Natural killer cell treated with Interleukin-12 subunit alpha and Interleukin-12 subunit beta and Interleukin-15 and Interleukin-18, amount 100 ng/mL, for 72 hours (primary cell): ENCODE results near the gene PLD4. TPM values are rescaled to one million over a fixed set of nuclear protein-coding genes. Genes with fewer than 3 reads are reported as not detected.

Experiments
- ATAC-seq, 2 donors: fragments of 150-1000 bp; cut with Tn5 transposase in 1 of 2; sonication (Bioruptor Pico), chemical (Tn5 transposase) in 1 of 2; 2 replicates each; pipeline ENCODE4 v1.10.0; 2021
- DNase-seq: peaks from one replicate; pipeline ENCODE4 v3.0.0; 2022; ENCODE audit warnings: low spot score
- H3K27ac Mint-ChIP-seq, 2 donors: 1 replicate in 1 of 2; 2 replicates in 1 of 2; pipeline ENCODE4 v1.8.0; 2022; ENCODE audit warnings: mixed read lengths in 2 of 2, mild to moderate bottlenecking in 1 of 2, moderate library complexity in 1 of 2
- H3K27me3 Mint-ChIP-seq, 2 donors: 1 replicate in 1 of 2; 2 replicates in 1 of 2; pipeline ENCODE4 v1.8.0; 2022; ENCODE audit warnings: mixed read lengths in 2 of 2
- H3K36me3 Mint-ChIP-seq: one replicate; pipeline ENCODE4 v1.8.0; 2022; ENCODE audit warnings: mixed read lengths
- H3K4me1 Mint-ChIP-seq, 2 donors: 1 replicate in 1 of 2; 2 replicates in 1 of 2; pipeline ENCODE4 v1.8.0; 2022; ENCODE audit warnings: low read depth in 2 of 2, mixed read lengths in 2 of 2, mild to moderate bottlenecking in 1 of 2
- H3K4me3 Mint-ChIP-seq: one replicate; pipeline ENCODE4 v1.8.0; 2022; ENCODE audit warnings: mixed read lengths
- H3K9me3 Mint-ChIP-seq: 2 replicates; pipeline ENCODE4 v1.8.0; 2022; ENCODE audit warnings: mixed read lengths
- total RNA-seq, 2 donors: library from RNA; stranded (reverse); gene quantifications; one replicate each; pipeline ENCODE4 v1.2.3, GENCODE V29; 2022

Gene PLD4
- total RNA-seq, 2 donors from 2014 or later, result not detected

DNA sequence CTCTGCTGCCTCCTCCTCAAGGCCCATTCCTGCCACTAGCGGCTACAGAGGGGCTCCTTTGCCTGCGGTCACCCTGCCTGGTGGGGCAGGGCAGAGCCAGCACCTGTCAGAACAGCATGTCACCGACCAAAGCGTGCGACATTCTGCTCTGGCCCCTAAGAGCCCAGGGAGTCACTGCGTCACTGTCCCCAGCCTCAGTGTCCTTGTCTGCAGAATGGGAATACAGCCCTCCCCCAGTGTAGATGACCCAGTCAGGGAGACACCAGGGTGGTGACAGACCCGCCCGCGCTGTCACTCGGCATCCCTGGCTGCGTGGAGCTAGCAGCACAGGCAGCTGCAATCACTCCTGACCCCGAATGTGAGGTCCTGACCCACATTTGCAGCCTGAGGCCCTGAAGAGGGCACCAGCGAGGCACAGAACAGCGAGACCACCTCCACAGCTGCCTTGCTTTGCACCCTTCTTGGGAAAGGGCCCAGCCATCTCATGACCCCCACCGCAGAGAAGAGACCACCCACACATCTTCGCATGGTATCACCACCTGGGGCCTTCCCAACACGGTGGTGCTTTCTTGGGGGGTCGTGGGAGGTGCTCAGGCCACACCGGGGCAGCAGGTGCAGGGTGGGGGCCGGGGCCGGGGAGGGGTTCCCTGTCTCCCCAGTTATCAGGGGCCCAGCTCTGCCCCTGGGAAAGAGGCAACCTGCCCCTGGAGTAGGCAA is 51.0 kb downstream of the PLD4 start:
- peak overlapping the region; percentile 54 for H3K4me3 Mint-ChIP-seq

DNA sequence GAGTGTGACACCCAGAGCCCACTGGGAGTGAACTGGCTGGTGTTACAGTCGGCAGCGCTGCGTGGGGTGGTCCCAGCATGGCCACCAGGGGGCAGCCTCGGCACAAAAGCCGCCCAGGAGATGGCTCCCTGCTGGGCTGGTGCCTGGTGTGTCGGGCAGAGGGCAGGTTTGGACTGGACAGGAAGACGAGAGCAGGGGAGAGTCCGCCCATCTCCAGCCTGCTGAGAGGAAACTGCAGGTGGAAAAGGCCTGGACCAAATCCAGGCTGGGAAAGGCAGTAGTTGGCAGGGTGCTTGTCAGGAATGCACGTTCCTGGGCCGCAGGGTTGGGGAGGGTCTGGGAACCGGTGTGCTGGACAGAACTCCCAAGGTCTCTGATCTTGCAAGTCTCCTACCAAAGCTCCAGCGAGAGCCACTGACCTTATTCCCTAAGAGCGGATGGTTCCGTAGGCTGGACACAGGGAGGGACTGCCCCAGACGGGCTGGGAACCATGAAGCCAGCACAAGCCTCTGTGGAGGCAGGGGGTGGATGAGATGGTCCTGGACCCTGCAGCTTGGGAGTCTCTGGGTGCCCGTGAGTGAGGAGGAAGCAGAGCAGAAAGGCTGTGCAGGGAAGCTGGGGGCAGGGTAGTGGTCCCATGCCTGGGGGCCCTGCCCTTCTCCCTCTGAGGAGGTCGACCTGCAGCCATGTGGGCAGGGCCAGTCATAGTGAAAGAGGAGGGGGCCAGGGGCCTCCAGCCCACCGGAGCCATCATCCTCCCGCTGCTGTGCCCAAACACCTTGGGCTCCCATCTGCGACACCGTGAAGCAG is 51.7 kb downstream of the PLD4 start:
- Mint-ChIP-seq H3K4me1 (peaks cover 9 to 11% of the 10 kb centered on the region in 2 donors), H3K4me3 (peak overlapping the region; percentile 54), H3K36me3 (no peaks in the 10 kb centered on the region), H3K9me3 (no peaks in the 10 kb centered on the region), H3K27ac (peak overlapping the region in 1 of 2 donors; percentile 51), H3K27me3 (peaks cover 10 to 17% of the 10 kb centered on the region in 2 donors)
- DNase-seq (peak; percentile 88), ATAC-seq (peak; percentile 78)

More for the DNA sequence above, 51.0 kb downstream of the PLD4 start:
- Mint-ChIP-seq H3K9me3 (no peaks in the 10 kb centered on the region), H3K4me1 (peaks cover 9 to 11% of the 10 kb centered on the region in 2 donors), H3K27ac (peak overlapping the region in 1 of 2 donors; percentile 51), H3K27me3 (peaks cover 10 to 17% of the 10 kb centered on the region in 2 donors), H3K36me3 (no peaks in the 10 kb centered on the region)
- peak in 1 of 2 donors; percentile 1 for ATAC-seq
- DNase-seq, result peak; percentile 61

DNA sequence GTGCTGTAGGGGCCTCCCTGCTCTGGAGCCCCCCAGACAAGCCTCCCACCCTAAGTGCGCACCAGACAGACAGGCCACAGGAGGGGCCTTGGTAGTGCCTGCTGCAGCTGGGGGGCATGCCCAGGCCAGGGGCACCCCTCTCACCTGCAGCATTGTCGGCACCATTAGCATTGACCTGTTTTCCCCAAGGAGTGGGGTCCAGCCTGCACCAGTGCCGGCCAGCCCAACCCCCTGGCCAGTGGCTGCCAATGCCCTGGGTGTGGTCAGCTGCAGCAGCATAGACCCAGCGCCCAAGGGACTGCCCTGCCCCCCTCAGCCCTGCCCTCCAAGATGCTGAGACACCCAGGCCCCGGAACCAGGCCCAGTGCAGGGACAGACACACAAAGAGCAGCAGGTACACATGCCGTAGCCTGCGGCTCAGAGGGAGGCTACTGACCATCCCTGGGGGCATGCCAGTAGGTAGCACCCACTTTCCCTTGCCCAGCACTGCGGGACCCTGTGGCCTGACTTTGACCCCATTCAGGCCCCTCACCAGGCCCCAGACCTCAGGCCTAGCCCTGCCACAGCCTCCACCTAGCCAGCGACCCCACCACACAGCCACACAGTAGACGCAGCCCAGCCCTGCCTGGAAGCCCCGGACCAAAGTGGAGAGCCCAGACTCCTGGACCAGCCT is 52.5 kb downstream of the PLD4 start:
- no peak overlapping the region for H3K27ac Mint-ChIP-seq
- peak; percentile 59 for DNase-seq
- peaks cover 9 to 11% of the 10 kb centered on the region in 2 donors for H3K4me1 Mint-ChIP-seq
- no peaks in the 10 kb centered on the region for H3K9me3 Mint-ChIP-seq
- H3K4me3 Mint-ChIP-seq, result peak overlapping the region; percentile 79
- H3K27me3 Mint-ChIP-seq, result peaks cover 10 to 17% of the 10 kb centered on the region in 2 donors
- no peaks in the 10 kb centered on the region for H3K36me3 Mint-ChIP-seq
- ATAC-seq, result no peak

DNA sequence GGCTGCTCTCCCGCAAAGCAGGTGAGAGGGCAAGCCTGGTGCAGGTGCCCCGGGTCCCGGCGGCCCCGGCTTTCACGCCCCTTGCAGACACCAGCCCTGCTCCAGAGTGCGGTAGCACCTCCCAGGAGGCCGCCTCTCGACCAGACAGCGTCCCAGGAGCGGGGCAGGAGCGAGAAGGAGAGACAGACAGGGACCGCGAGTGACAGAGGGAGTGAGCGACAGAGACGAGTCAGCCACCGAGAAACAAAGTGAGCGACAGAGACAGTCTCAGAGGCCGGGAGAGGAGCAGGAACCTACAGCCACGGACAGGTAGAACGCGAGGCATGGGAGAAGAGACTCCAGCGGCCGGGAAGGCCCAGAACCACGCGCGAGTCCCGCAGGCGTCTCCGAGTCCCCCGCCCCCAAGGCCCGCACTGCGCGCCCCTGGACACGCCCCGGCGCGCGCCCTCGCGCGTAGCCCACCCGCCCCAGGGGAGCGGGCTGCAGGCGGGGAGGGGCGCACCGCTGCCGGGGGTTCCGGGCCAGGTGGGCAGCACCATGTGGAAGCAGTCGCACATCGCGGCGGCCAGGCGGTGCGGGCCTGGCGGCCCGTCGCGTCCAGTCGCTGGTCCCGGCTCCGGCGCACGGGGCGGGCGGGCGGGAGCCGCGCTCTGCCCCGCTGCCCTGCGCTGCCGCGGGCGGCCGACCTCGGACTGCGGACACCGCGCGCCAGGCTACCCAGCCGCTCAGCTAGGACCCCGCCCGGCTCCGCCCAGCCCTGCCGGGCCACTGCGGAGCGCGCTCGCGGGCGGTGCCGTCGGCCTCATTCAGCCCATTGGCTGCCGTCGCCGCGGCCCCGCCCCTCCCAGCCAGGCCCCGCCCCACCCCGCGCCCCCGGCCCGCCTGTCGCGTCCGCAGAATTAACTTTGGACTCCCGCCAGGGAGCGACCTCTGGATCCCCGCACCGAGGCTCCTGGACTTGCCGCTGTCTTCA is 53.3 kb downstream of the PLD4 start, which contains the start of gene AHNAK2:
Gene AHNAK2, minus strand, starts transcription at position 694 of the 973 bp plus-strand sequence. Its CDS starts 137 bp downstream, at position 557.
- DNase-seq (peak; percentile 61), ATAC-seq (peak; percentile 74 to 87)
- no peaks in the 10 kb centered on the region for H3K9me3 Mint-ChIP-seq
- peak within 1 kb of the TSS; percentile 79 for H3K4me3 Mint-ChIP-seq
- peaks cover 9 to 11% of the 10 kb centered on the region in 2 donors for H3K4me1 Mint-ChIP-seq
- peaks cover 10 to 17% of the 10 kb centered on the region in 2 donors for H3K27me3 Mint-ChIP-seq
- no peaks in the 10 kb centered on the region for H3K36me3 Mint-ChIP-seq
- H3K27ac Mint-ChIP-seq, result no peak within 1 kb of the TSS

DNA sequence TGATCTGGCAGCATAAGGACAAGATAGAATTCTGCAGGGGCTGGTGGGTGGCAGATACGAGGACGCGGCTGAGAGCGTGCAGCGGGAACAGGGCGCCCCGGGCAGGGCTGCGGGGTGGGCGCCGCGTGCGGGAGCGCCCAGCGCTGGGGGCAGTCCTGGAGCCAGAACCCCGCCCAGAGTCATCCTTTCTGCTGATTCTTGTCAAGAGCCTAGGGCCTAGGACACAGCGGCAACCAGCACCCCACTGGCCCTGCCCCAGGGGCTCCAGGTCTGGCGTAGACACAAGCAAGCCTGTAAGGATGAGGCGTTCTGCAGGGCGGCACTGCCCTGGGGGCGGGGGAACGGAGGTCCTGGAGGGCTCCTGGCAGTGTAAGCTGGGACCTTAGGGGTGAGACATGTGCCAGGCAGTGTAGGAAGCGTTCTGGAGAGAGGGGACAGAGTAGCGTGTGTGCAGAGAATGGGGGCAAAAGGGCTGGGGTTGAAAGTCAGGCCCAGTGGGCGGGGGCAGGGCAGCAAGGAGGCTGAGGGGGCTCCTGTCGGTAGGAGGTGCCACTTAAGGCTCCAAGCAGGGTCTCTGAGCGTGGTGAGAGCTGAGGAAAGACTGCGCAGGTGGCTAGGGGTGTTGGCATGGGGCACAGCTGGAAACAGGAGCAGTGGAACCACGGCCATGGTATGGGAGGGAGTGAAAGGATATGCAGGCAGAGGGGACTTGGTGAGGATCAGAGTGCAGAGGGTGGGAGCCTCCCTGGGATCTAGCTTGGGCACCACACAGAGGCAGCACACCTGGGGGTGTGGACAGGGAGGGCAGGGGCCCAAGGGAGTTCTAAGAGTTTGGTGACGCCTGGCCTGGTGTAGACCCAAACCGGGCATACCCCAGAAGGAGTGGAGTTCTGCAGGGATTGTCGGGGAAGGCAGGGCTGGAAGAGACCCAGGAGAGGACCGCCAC is 54.3 kb downstream of the PLD4 start:
- no peak for DNase-seq
- H3K27me3 Mint-ChIP-seq, result peaks cover 10 to 17% of the 10 kb centered on the region in 2 donors
- no peak for ATAC-seq
- no peaks in the 10 kb centered on the region for H3K9me3 Mint-ChIP-seq
- no peaks in the 10 kb centered on the region for H3K36me3 Mint-ChIP-seq
- peaks cover 9 to 11% of the 10 kb centered on the region in 2 donors for H3K4me1 Mint-ChIP-seq
- H3K27ac Mint-ChIP-seq, result no peak overlapping the region
- no peak overlapping the region for H3K4me3 Mint-ChIP-seq

DNA sequence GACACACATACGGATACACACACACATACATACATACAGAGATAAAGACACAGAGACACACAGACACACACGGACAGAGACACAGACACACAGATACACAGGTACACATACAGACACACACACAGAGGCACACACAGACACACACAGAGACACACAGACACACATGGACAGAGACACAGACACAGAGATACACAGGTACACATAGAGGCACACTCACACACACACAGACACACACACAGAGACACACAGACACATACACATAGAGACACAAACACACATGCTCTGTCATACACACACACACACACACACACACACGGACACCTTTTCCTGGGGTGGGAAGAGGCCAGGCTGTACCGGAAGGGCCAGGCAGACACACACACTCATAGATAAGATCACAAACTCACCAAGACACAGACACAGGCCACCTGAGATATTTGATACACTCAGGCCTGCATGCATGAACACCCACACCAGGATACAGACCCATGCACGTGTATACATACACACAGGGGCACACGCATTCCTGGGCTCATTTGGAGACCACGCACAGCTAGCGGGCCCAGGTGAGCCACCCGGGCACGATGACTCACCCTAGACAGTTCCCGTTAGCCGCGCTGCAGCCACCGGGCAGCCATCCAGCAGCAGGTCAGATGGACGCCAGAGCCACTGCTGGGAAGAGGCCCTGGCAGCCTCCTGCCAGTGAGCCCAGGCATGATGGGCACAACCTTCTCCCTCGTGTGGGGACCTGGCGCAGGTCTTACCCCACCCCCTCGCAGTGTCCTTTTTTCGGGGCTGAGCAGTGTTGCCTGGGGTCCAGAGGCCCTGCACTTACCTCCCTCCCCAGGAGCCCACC is 55.3 kb downstream of the PLD4 start:
- Mint-ChIP-seq H3K9me3 (no peaks in the 10 kb centered on the region), H3K4me1 (peaks cover 11 to 16% of the 10 kb centered on the region in 2 donors), H3K27ac (no peak overlapping the region), H3K4me3 (peak overlapping the region; percentile 22), H3K36me3 (no peaks in the 10 kb centered on the region), H3K27me3 (peaks cover 10 to 17% of the 10 kb centered on the region in 2 donors)
- DNase-seq (peak; percentile 52), ATAC-seq (no peak)

DNA sequence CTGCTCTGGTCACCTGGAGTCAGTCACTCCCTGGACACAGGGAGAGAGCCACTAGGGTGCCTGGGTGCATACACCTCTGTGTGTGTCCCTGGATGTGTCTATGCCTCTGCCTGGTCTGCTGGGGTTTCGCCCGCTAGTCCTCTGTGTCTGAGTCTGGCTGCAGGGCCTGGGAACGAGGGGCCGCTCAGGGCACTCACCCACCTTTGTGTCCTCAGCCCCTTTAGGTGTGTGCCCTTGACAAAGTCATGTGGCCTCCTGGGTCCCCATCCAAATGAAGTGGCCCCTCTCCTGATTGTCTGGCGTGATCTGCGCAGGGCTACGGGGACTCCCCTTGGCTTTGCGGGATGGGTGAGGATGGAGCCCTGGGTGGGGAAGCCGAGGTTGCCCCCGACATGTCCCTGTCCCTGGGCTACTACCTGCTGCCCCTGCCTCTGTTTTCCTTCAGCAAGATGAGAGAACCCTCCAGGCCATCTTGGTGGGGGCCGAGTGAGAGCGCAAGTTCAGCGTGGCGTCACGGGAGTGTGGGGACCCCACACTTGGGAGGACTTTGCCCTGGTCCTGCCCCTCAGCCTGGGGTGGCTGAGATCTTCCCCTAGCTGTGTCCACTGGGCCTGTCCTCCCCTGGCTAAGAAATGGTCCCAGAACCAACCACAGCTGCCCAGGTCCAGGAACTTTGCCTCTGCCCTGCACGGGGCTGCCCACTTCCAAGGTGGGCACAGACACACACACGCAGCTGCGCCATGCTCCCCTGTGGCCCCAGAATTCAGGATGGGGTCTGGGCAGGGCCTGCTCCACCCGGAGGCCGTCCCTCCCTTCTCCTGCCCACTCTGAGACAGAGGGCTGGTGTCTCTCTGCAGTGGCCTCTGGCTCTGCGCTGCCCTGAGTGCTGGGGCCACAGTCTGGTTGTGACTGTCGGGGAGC is 56.2 kb downstream of the PLD4 start:
- peaks cover 10 to 16% of the 10 kb centered on the region in 2 donors for H3K27me3 Mint-ChIP-seq

DNA sequence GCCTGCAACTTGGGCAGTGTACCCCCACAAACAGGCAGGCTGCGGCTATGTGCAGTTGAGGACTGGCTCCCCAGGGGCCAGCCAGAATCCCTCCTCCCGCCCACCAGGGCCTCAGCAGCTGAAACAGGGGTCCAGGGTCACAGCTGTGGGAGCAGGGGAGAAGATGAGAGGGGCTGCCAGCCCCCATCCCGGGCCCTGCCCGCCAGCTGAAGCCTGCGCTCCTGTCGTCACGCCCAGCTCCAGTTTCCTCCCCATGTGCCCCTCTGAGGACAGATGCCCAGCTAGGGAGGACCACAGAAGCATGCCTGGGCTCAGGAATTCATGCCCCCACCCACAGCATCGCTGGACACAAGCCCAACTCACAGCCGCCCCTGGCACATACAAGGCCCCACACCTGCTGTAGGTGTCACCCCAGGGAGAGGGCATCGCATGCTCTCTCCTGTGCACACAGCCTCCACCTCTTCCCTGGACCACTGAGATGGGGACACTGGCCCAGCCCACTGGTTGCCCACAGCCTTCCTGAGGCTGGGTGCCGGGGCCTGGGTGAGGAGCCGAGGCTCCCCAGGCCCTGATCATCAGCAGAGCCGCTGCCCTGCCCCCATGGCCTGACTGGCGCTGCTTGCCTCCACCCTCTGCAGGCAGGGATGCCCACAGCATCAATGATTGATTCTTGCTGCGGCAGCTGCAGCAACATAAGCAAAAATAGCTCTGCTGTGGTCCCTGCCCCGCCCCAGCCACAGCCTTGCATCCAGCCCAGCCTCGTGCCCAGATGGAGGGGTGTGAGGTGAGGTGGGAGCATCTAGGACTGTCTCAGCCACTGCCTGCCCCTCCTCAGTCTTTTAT is 57.2 kb downstream of the PLD4 start:
- peaks cover 5 to 15% of the 10 kb centered on the region in 2 donors for H3K4me1 Mint-ChIP-seq
- ATAC-seq (no peak), DNase-seq (peak; percentile 55)
- H3K36me3 Mint-ChIP-seq, result no peaks in the 10 kb centered on the region
- no peaks in the 10 kb centered on the region for H3K9me3 Mint-ChIP-seq
- H3K27me3 Mint-ChIP-seq, result peaks cover 5 to 10% of the 10 kb centered on the region in 2 donors
- no peak overlapping the region for H3K4me3 Mint-ChIP-seq
- H3K27ac Mint-ChIP-seq, result no peak overlapping the region

More for the DNA sequence above, 56.2 kb downstream of the PLD4 start:
- H3K9me3 Mint-ChIP-seq, result no peaks in the 10 kb centered on the region
- peaks cover 11 to 16% of the 10 kb centered on the region in 2 donors for H3K4me1 Mint-ChIP-seq
- H3K4me3 Mint-ChIP-seq, result no peak overlapping the region
- no peak overlapping the region for H3K27ac Mint-ChIP-seq
- peak; percentile 58 for DNase-seq
- no peak for ATAC-seq
- no peaks in the 10 kb centered on the region for H3K36me3 Mint-ChIP-seq

DNA sequence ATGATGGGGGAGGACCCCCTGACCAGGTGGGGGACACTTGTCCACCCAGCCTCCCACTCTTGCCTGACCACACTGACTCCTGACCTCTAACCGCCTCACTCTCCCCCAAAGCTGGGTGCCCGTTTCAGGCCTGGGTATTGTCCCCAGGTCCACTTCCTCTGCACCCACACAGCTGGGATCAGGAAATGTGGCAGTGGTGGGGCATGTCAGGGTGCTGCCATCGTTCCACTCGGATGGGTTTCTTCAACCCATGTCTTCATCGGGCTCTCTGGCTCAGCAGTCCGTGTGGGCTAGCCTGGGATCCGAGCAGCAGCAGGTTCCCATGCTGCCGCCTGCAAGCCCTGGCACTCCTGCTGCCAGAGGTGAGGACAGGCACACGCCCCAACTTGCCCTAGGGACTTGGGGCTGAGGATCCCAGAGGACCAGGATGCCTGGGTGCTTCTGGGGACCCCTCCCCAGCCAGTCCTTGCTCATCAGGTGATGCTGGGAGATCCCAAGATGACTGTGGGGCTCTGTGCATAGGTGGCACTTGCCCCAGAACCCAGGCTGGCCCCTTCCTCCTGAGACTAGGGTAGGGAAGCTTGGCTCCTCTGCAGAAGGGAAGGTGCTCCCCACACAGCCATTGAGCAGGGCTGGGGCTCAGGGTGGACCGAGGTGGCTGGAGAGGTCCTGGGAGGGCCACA is 58.0 kb downstream of the PLD4 start:
- peaks cover 5 to 14% of the 10 kb centered on the region in 2 donors for H3K4me1 Mint-ChIP-seq
- peak; percentile 59 for DNase-seq
- H3K27ac Mint-ChIP-seq, result no peak overlapping the region
- H3K9me3 Mint-ChIP-seq, result no peaks in the 10 kb centered on the region
- no peaks in the 10 kb centered on the region for H3K36me3 Mint-ChIP-seq
- no peak overlapping the region for H3K4me3 Mint-ChIP-seq
- H3K27me3 Mint-ChIP-seq, result peaks cover 9 to 10% of the 10 kb centered on the region in 2 donors
- ATAC-seq, result no peak
